Cortex of kidney (tissue), 1 donor: Measurements from ENCODE around the gene RACK1.
"Not testable (repeated sequence)": the region's sequence is repeated elsewhere in the genome, so short reads cannot be mapped to it uniquely, and the experiment has no call there.

Experiments
- DNase-seq: peaks from one replicate; lab custom pipeline; 2025; lab: John Stamatoyannopoulos, UW

RACK1 gene

GRCh38 chr5:181214249-181214648, 29.5 kb downstream of the RACK1 start:
- not testable (repeated sequence) for DNase-seq

- DNase-seq: no peak
These were observed 30.8 kb downstream of the RACK1 start for GRCh38 chr5:181212934-181213333.

- DNase-seq: no peak
These were observed 31.6 kb downstream of the RACK1 start for GRCh38 chr5:181212080-181212479.

GRCh38 chr5:181211208-181211607, 32.5 kb downstream of the RACK1 start:
- no peak for DNase-seq

- not testable (repeated sequence) for DNase-seq
These were observed 33.0 kb downstream of the RACK1 start for GRCh38 chr5:181210698-181211097.

GRCh38 chr5:181210148-181210547, 33.6 kb downstream of the RACK1 start:
- not testable (repeated sequence) for DNase-seq

GRCh38 chr5:181209006-181209405, 34.7 kb downstream of the RACK1 start:
- DNase-seq: not testable (repeated sequence)

- no peak for DNase-seq
These were observed 35.8 kb downstream of the RACK1 start for GRCh38 chr5:181207960-181208253.

GRCh38 chr5:181207214-181207959, 36.3 kb downstream of the RACK1 start:
- DNase-seq: no peak

- no peak for DNase-seq
These were observed 37.7 kb downstream of the RACK1 start for GRCh38 chr5:181205761-181206649.

- DNase-seq: no peak
These were observed 38.6 kb downstream of the RACK1 start, which contains the start of gene TRIM7 for GRCh38 chr5:181204826-181205760. Gene TRIM7, minus strand, starts transcription at chr5:181205196. Its CDS starts 86 bp downstream, at chr5:181205110.

- no peak for DNase-seq
These were observed 39.4 kb downstream of the RACK1 start for GRCh38 chr5:181204113-181204825.

- no peak for DNase-seq
These were observed 40.0 kb downstream of the RACK1 start for GRCh38 chr5:181203777-181204112.

GRCh38 chr5:181203093-181203711, 40.5 kb downstream of the RACK1 start:
- no peak for DNase-seq

GRCh38 chr5:181200816-181201215, 42.9 kb downstream of the RACK1 start:
- no peak for DNase-seq

- DNase-seq: no peak
These were observed 43.6 kb downstream of the RACK1 start for GRCh38 chr5:181199881-181200638.

GRCh38 chr5:181198905-181199519, 44.7 kb downstream of the RACK1 start:
- DNase-seq: no peak

- DNase-seq: no peak
These were observed 45.5 kb downstream of the RACK1 start for GRCh38 chr5:181198106-181198685.

- no peak for DNase-seq
These were observed 46.3 kb downstream of the RACK1 start for GRCh38 chr5:181197326-181197951.
